ENCODE measurements around the gene EIF4ENIF1. TPM values are rescaled to one million over a fixed set of nuclear protein-coding genes. Genes with fewer than 3 reads are reported as not detected.
"Not testable (repeated sequence)": the region's sequence is repeated elsewhere in the genome, so short reads cannot be mapped to it uniquely, and the experiment has no call there.

EIF4ENIF1 gene
- total RNA-seq, 1 donor from 2014 or later, result 24.6 TPM

- no peaks in the 10 kb centered on the region for H3K4me1 ChIP-seq
- no peaks in the 10 kb centered on the region for H3K9me3 ChIP-seq
- intact Hi-C loops (cut with DNase I), result no loop called here
- no peaks in the 10 kb centered on the region for H3K36me3 ChIP-seq
- H3K27ac ChIP-seq, result no peak overlapping the region
- TF ChIP-seq POLR2AphosphoS5 (IDR thresholded peaks at IDR 0.05; ENCODE audit: insufficient read depth in 1 of 2, low read depth in 1 of 2) (no peak), CTCF (IDR thresholded peaks at IDR 0.05) (no peak), POLR2A (IDR thresholded peaks at IDR 0.05) (no peak)
- no peak for DNase-seq (ENCODE audit: extremely low spot score in 2 of 2)
- H3K27me3 ChIP-seq, result no peaks in the 10 kb centered on the region
- H3K4me3 ChIP-seq, result no peak overlapping the region
Measured at GRCh38 chr22:31508536-31508935, 18.9 kb upstream of the EIF4ENIF1 start.

- H3K36me3 ChIP-seq; H3K9me3 ChIP-seq; H3K27ac ChIP-seq; H3K4me1 ChIP-seq; H3K4me3 ChIP-seq; intact Hi-C loops (cut with DNase I); DNase-seq (ENCODE audit: extremely low spot score in 2 of 2); H3K27me3 ChIP-seq: not testable (repeated sequence)
Measured at GRCh38 chr22:31507517-31507916, 17.9 kb upstream of the EIF4ENIF1 start.

GRCh38 chr22:31504282-31504681, 14.6 kb upstream of the EIF4ENIF1 start:
- TF ChIP-seq POLR2AphosphoS5 (IDR thresholded peaks at IDR 0.05; ENCODE audit: insufficient read depth in 1 of 2, low read depth in 1 of 2) (no peak), CTCF (IDR thresholded peaks at IDR 0.05) (no peak), POLR2A (IDR thresholded peaks at IDR 0.05) (no peak)
- no peak overlapping the region for H3K4me3 ChIP-seq
- no peaks in the 10 kb centered on the region for H3K27me3 ChIP-seq
- H3K9me3 ChIP-seq, result no peaks in the 10 kb centered on the region
- intact Hi-C loops (cut with DNase I), result no loop called here
- DNase-seq (ENCODE audit: extremely low spot score in 2 of 2), result no peak
- H3K36me3 ChIP-seq, result no peaks in the 10 kb centered on the region
- no peak overlapping the region for H3K27ac ChIP-seq
- no peaks in the 10 kb centered on the region for H3K4me1 ChIP-seq

GRCh38 chr22:31503211-31503964, 13.7 kb upstream of the EIF4ENIF1 start:
- no peak for TF ChIP-seq POLR2A (IDR thresholded peaks at IDR 0.05)
- no peak for TF ChIP-seq CTCF (IDR thresholded peaks at IDR 0.05)
- TF ChIP-seq POLR2AphosphoS5 (IDR thresholded peaks at IDR 0.05; ENCODE audit: insufficient read depth in 1 of 2, low read depth in 1 of 2), result no peak
- Histone ChIP-seq H3K27ac (no peak overlapping the region), H3K36me3 (no peaks in the 10 kb centered on the region), H3K9me3 (no peaks in the 10 kb centered on the region), H3K4me1 (no peaks in the 10 kb centered on the region), H3K27me3 (no peaks in the 10 kb centered on the region), H3K4me3 (no peak overlapping the region)
- DNase-seq (ENCODE audit: extremely low spot score in 2 of 2), result no peak
- intact Hi-C loops (cut with DNase I), result no loop called here

- H3K36me3 ChIP-seq, result no peaks in the 10 kb centered on the region
- H3K9me3 ChIP-seq, result no peaks in the 10 kb centered on the region
- H3K4me1 ChIP-seq, result peaks cover 8% of the 10 kb centered on the region
- no peak overlapping the region for H3K27ac ChIP-seq
- H3K4me3 ChIP-seq, result no peak overlapping the region
- H3K27me3 ChIP-seq, result no peaks in the 10 kb centered on the region
- intact Hi-C loops (cut with DNase I), result no loop called here
- DNase-seq (ENCODE audit: extremely low spot score in 2 of 2), result no peak
- TF ChIP-seq CTCF (IDR thresholded peaks at IDR 0.05) (no peak), POLR2AphosphoS5 (IDR thresholded peaks at IDR 0.05; ENCODE audit: insufficient read depth in 1 of 2, low read depth in 1 of 2) (no peak), POLR2A (IDR thresholded peaks at IDR 0.05) (no peak)
Measured at GRCh38 chr22:31501738-31502137, 12.1 kb upstream of the EIF4ENIF1 start.
